T-helper 1 cell treated with Interleukin-12 subunit alpha and Interleukin-12 subunit beta and Interleukin-4 antibody, amounts not matched to agents 30 ng/mL and 1 ng/mL, for 36 hours (primary cell): ENCODE results near the gene UPK1B. TPM values are rescaled to one million over a fixed set of nuclear protein-coding genes. Genes with fewer than 3 reads are reported as not detected.
"Not testable (repeated sequence)": the region's sequence is repeated elsewhere in the genome, so short reads cannot be mapped to it uniquely, and the experiment has no call there.

ENCODE experiments used
- intact Hi-C: fragments of 100-400 bp; cut with micrococcal nuclease; formaldehyde crosslinking; loops from one replicate; pipeline ENCODE4 v1.15.1; 2024
- total RNA-seq: library from RNA; stranded (reverse); gene quantifications from 2 replicates; pipeline ENCODE4 v1.2.3, GENCODE V29; 2022

UPK1B gene
- total RNA-seq = not detected in 2 replicates

- intact Hi-C loops = no loop called here
Observed at GRCh38 chr3:119173325-119173724, at the start of gene UPK1B. TSS of gene UPK1B (plus strand) at chr3:119173598. CDS start at chr3:119186742, 13,144 bp downstream.

- intact Hi-C loops = no loop called here
Observed at GRCh38 chr3:119125342-119125741, 48.1 kb upstream of the UPK1B start.

GRCh38 chr3:119125742-119126504 lies 47.5 kb upstream of the UPK1B start:
- intact Hi-C loops = no loop called here

GRCh38 chr3:119130291-119130690 lies 43.1 kb upstream of the UPK1B start:
- intact Hi-C loops = not testable (repeated sequence)

GRCh38 chr3:119132291-119132690 lies 41.1 kb upstream of the UPK1B start:
- intact Hi-C loops = not testable (repeated sequence)

GRCh38 chr3:119139360-119139759 lies 34.0 kb upstream of the UPK1B start:
- intact Hi-C loops = not testable (repeated sequence)

- intact Hi-C loops = no loop called here
Observed at GRCh38 chr3:119140466-119140865, 32.9 kb upstream of the UPK1B start.

GRCh38 chr3:119145128-119145499 lies 28.3 kb upstream of the UPK1B start:
- intact Hi-C loops = loop anchor here (1.0 kb wide), 3 partner anchors 96 to 536 kb away; no protein-coding TSS in a partner anchor

GRCh38 chr3:119145500-119146167 lies 27.8 kb upstream of the UPK1B start, which contains the start of gene TEX55:
TSS of gene TEX55 (plus strand) at chr3:119146165. CDS start at chr3:119146190, 25 bp downstream.
- intact Hi-C loops = loop anchor here (1.0 kb wide), 3 partner anchors 96 to 536 kb away; no protein-coding TSS in a partner anchor

- intact Hi-C loops = no loop called here
Observed at GRCh38 chr3:119146578-119147375, 26.6 kb upstream of the UPK1B start.

- intact Hi-C loops = no loop called here
Observed at GRCh38 chr3:119147494-119147893, 25.9 kb upstream of the UPK1B start.

- intact Hi-C loops = no loop called here
Observed at GRCh38 chr3:119148493-119149180, 24.8 kb upstream of the UPK1B start.

GRCh38 chr3:119149484-119149883 lies 23.9 kb upstream of the UPK1B start:
- intact Hi-C loops = no loop called here

- intact Hi-C loops = no loop called here
Observed at GRCh38 chr3:119156868-119157267, 16.5 kb upstream of the UPK1B start.

GRCh38 chr3:119157971-119158370 lies 15.4 kb upstream of the UPK1B start:
- intact Hi-C loops = no loop called here

- intact Hi-C loops = no loop called here
Observed at GRCh38 chr3:119160361-119160760, 13.0 kb upstream of the UPK1B start.

GRCh38 chr3:119160815-119161214 lies 12.6 kb upstream of the UPK1B start:
- intact Hi-C loops = no loop called here

- intact Hi-C loops = no loop called here
Observed at GRCh38 chr3:119161240-119161639, 12.2 kb upstream of the UPK1B start.

GRCh38 chr3:119164745-119165144 lies 8.7 kb upstream of the UPK1B start:
- intact Hi-C loops = not testable (repeated sequence)

GRCh38 chr3:119170821-119171220 lies 2.6 kb upstream of the UPK1B start:
- intact Hi-C loops = no loop called here
